Activated B cell treated with CpG ODN at 0.5 μM for 24 hours (primary cell): ENCODE measurements around the gene LGMN. TPM values are rescaled to one million over a fixed set of nuclear protein-coding genes. Genes with fewer than 3 reads are reported as not detected.
A peak's percentile ranks its signal among the peaks of the same experiment; 100 is the strongest.
"Not testable (repeated sequence)": the region's sequence is repeated elsewhere in the genome, so short reads cannot be mapped to it uniquely, and the experiment has no call there.

Experiments used
- ATAC-seq: fragments of 200-7000 bp; cut with Tn5 transposase; one replicate; pipeline ENCODE4 v1.10.0; 2021; ENCODE audit warnings: low read depth, mild to moderate bottlenecking, moderate library complexity
- CTCF ChIA-PET: fragments of 350-600 bp; sonication (Branson Sonifier 250); formaldehyde crosslinking; loops from one replicate; lab custom pipeline; 2021; ENCODE audit warnings: antibody characterized with exemption; lab: Charles Lee
- POLR2A ChIA-PET: fragments of 350-600 bp; sonication (Branson Sonifier 250); formaldehyde crosslinking; loops from one replicate; lab custom pipeline; 2021; ENCODE audit warnings: antibody characterized with exemption; lab: Charles Lee
- DNase-seq: peaks from one replicate; pipeline ENCODE4 v3.0.0; 2022
- H3K27ac Mint-ChIP-seq: one replicate; pipeline ENCODE4 v1.8.0; 2020; ENCODE audit warnings: mixed read lengths
- H3K27me3 Mint-ChIP-seq: one replicate; pipeline ENCODE4 v1.8.0; 2021; ENCODE audit warnings: mixed read lengths
- H3K36me3 Mint-ChIP-seq: one replicate; pipeline ENCODE4 v1.8.0; 2021; ENCODE audit warnings: low read depth, mixed read lengths
- H3K4me1 Mint-ChIP-seq: one replicate; pipeline ENCODE4 v1.8.0; 2021; ENCODE audit warnings: mixed read lengths
- H3K4me3 Mint-ChIP-seq: one replicate; pipeline ENCODE4 v1.8.0; 2020; ENCODE audit warnings: mild to moderate bottlenecking, mixed read lengths
- H3K9me3 Mint-ChIP-seq: one replicate; pipeline ENCODE4 v1.8.0; 2020; ENCODE audit warnings: mixed read lengths
- CTCF ChIP-seq: fragments of 200-600 bp; IDR thresholded peaks from one replicate; pipeline ENCODE4 v1.8.0; 2022; ENCODE audit warnings: antibody characterized with exemption, mild to moderate bottlenecking
- intact Hi-C: fragments of 100-400 bp; cut with micrococcal nuclease; formaldehyde crosslinking; loops from one replicate; pipeline ENCODE4 v1.15.1; 2024
- total RNA-seq: library from RNA; stranded (reverse); gene quantifications from 2 replicates; pipeline ENCODE4 v1.2.3, GENCODE V29; 2022

Gene LGMN
- total RNA-seq, 1 donor from 2014 or later, result 11.8 TPM

GRCh38 chr14:92718664-92719063, 29.8 kb downstream of the LGMN start:
- POLR2A ChIA-PET, result interaction anchor here (0.5 to 0.6 kb wide), 2 partner anchors 29 to 168 kb away, joined by 3 read pairs; no protein-coding TSS in a partner anchor

GRCh38 chr14:92717571-92718042, 30.8 kb downstream of the LGMN start:
- H3K27ac Mint-ChIP-seq, result no peak overlapping the region
- POLR2A ChIA-PET, result no interaction called here
- H3K4me1 Mint-ChIP-seq, result no peaks in the 10 kb centered on the region
- DNase-seq (no peak), ATAC-seq (no peak)
- intact Hi-C loops, result no loop called here
- TF ChIP-seq CTCF, result no peak
- no peak overlapping the region for H3K4me3 Mint-ChIP-seq
- peaks cover 18% of the 10 kb centered on the region for H3K36me3 Mint-ChIP-seq
- no peaks in the 10 kb centered on the region for H3K27me3 Mint-ChIP-seq
- no peaks in the 10 kb centered on the region for H3K9me3 Mint-ChIP-seq
- CTCF ChIA-PET, result interaction anchor here (0.9 to 8.2 kb wide), 4 partner anchors 31 to 68 kb away, joined by 3 to 73 read pairs (median 4); no protein-coding TSS in a partner anchor

More at GRCh38 chr14:92718664-92719063, 29.8 kb downstream of the LGMN start:
- H3K27me3 Mint-ChIP-seq, result no peaks in the 10 kb centered on the region
- H3K4me3 Mint-ChIP-seq, result no peak overlapping the region
- ATAC-seq, result no peak
- H3K9me3 Mint-ChIP-seq, result no peaks in the 10 kb centered on the region
- intact Hi-C loops, result no loop called here
- no peak overlapping the region for H3K27ac Mint-ChIP-seq
- no peaks in the 10 kb centered on the region for H3K4me1 Mint-ChIP-seq
- no peak for TF ChIP-seq CTCF
- H3K36me3 Mint-ChIP-seq, result peaks cover 18% of the 10 kb centered on the region
- DNase-seq, result no peak
- CTCF ChIA-PET, result interaction anchor here (8.2 kb wide), 1 partner anchor 65 kb away, joined by 73 read pairs; no protein-coding TSS in a partner anchor

- Mint-ChIP-seq H3K4me3 (no peak overlapping the region), H3K36me3 (peaks cover 24% of the 10 kb centered on the region), H3K4me1 (no peaks in the 10 kb centered on the region), H3K27ac (no peak overlapping the region), H3K27me3 (no peaks in the 10 kb centered on the region), H3K9me3 (no peaks in the 10 kb centered on the region)
- DNase-seq, result no peak
- no peak for ATAC-seq
- intact Hi-C loops, result no loop called here
- ChIA-PET CTCF (interaction anchor here (1.5 to 8.2 kb wide), 2 partner anchors 67 to 70 kb away, joined by 4 to 73 read pairs; no protein-coding TSS in a partner anchor), POLR2A (no interaction called here)
- no peak for TF ChIP-seq CTCF
These were observed 32.3 kb downstream of the LGMN start for GRCh38 chr14:92716131-92716530.

- not testable (repeated sequence) for H3K9me3 Mint-ChIP-seq, H3K4me3 Mint-ChIP-seq, H3K4me1 Mint-ChIP-seq, H3K27me3 Mint-ChIP-seq, H3K27ac Mint-ChIP-seq
- intact Hi-C loops, result loop anchor here (1.0 kb wide), 2 partner anchors 29 to 68 kb away; no protein-coding TSS in a partner anchor
- POLR2A ChIA-PET, result interaction anchor here (0.6 to 2.0 kb wide), 5 partner anchors 10 to 64 kb away, joined by 4 to 13 read pairs (median 6); no protein-coding TSS in a partner anchor
- ATAC-seq (peak; percentile 98), DNase-seq (peak; percentile 75)
- CTCF ChIA-PET, result interaction anchor here (0.6 to 8.2 kb wide), 10 partner anchors 15 to 580 kb away, joined by 3 to 73 read pairs (median 3); partner anchors contain the start of gene LGMN
- H3K36me3 Mint-ChIP-seq, result peaks cover 33% of the 10 kb centered on the region
These were observed 33.6 kb downstream of the LGMN start for GRCh38 chr14:92714739-92715307.

- H3K4me1 Mint-ChIP-seq, result no peaks in the 10 kb centered on the region
- no peak for DNase-seq
- peaks cover 44% of the 10 kb centered on the region for H3K36me3 Mint-ChIP-seq
- POLR2A ChIA-PET, result no interaction called here
- H3K9me3 Mint-ChIP-seq, result no peaks in the 10 kb centered on the region
- intact Hi-C loops, result no loop called here
- no peak for ATAC-seq
- H3K4me3 Mint-ChIP-seq, result no peak overlapping the region
- CTCF ChIA-PET, result interaction anchor here (2.0 to 8.2 kb wide), 3 partner anchors 26 to 74 kb away, joined by 11 to 73 read pairs (median 21); no protein-coding TSS in a partner anchor
- no peak for TF ChIP-seq CTCF
- H3K27me3 Mint-ChIP-seq, result no peaks in the 10 kb centered on the region
- H3K27ac Mint-ChIP-seq, result no peak overlapping the region
These were observed 35.8 kb downstream of the LGMN start for GRCh38 chr14:92712654-92713051.
